GM23338 (cell line): ENCODE results near the gene FSHB. TPM values are rescaled to one million over a fixed set of nuclear protein-coding genes. Genes with fewer than 3 reads are reported as not detected.

Experiments
- ATAC-seq: fragments of 200-7000 bp; cut with Tn5 transposase; 3 replicates; pipeline ENCODE4 v1.9.1; 2020
- DNase-seq: peaks from one replicate; pipeline ENCODE4 v3.0.0-alpha.2; 2015; ENCODE audit warnings: low spot score
- H2AFZ ChIP-seq: fragments of 200-600 bp; sonication (generic); 2 replicates; pipeline ENCODE4 v1.8.0; 2016; ENCODE audit warnings: antibody characterized with exemption, mild to moderate bottlenecking, moderate library complexity
- H3F3A ChIP-seq: fragments of 200-600 bp; sonication (generic); replicated peaks from 2 replicates; pipeline ENCODE4 v1.8.0; 2017; ENCODE audit warnings: antibody characterized with exemption, mixed run types, low read depth
- H3K27ac ChIP-seq: fragments of 200-600 bp; sonication (generic); 2 replicates; pipeline ENCODE4 v1.6.1; 2016; ENCODE audit warnings: low read depth
- H3K27me3 ChIP-seq: fragments of 200-600 bp; sonication (generic); 2 replicates; pipeline ENCODE4 v1.8.0; 2016; ENCODE audit warnings: mild to moderate bottlenecking, mixed run types, moderate library complexity; ENCODE audit not compliant: insufficient read depth
- H3K36me3 ChIP-seq: fragments of 200-600 bp; sonication (generic); 2 replicates; pipeline ENCODE4 v1.8.0; 2016; ENCODE audit warnings: mild to moderate bottlenecking; ENCODE audit not compliant: insufficient read depth
- H3K4me1 ChIP-seq: fragments of 200-600 bp; sonication (generic); 2 replicates; pipeline ENCODE4 v1.8.0; 2016; ENCODE audit warnings: mild to moderate bottlenecking, moderate library complexity; ENCODE audit not compliant: insufficient read depth
- H3K4me2 ChIP-seq: fragments of 200-600 bp; sonication (generic); 2 replicates; pipeline ENCODE4 v1.7.1; 2017; ENCODE audit warnings: mixed run types
- H3K4me3 ChIP-seq: fragments of 200-600 bp; sonication (generic); 2 replicates; pipeline ENCODE4 v1.6.1; 2016; ENCODE audit warnings: mixed run types
- H3K79me2 ChIP-seq: fragments of 200-600 bp; sonication (generic); replicated peaks from 2 replicates; pipeline ENCODE4 v1.8.0; 2017; ENCODE audit warnings: mild to moderate bottlenecking; ENCODE audit not compliant: insufficient read depth
- H3K9me2 ChIP-seq: fragments of 200-600 bp; sonication (generic); 2 replicates; pipeline ENCODE4 v1.8.0; 2017; ENCODE audit not compliant: insufficient read depth
- H4K20me1 ChIP-seq: fragments of 200-600 bp; sonication (generic); replicated peaks from 2 replicates; pipeline ENCODE4 v1.8.0; 2017; ENCODE audit warnings: mild to moderate bottlenecking; ENCODE audit not compliant: insufficient read depth
- H3K27ac Mint-ChIP-seq: 2 replicates; pipeline ENCODE4 v1.8.0; 2020; ENCODE audit warnings: inconsistent platforms, mild to moderate bottlenecking, moderate library complexity, mixed read lengths
- H3K27me3 Mint-ChIP-seq: 3 replicates; pipeline ENCODE4 v1.8.0; 2022; ENCODE audit warnings: low read depth, mild to moderate bottlenecking, moderate library complexity, mixed read lengths, inconsistent platforms; ENCODE audit not compliant: insufficient read depth, poor library complexity
- H3K36me3 Mint-ChIP-seq: 3 replicates; pipeline ENCODE4 v1.8.0; 2021; ENCODE audit warnings: low read depth, mild to moderate bottlenecking, inconsistent platforms, moderate library complexity, mixed read lengths
- H3K4me1 Mint-ChIP-seq: 3 replicates; pipeline ENCODE4 v1.8.0; 2020; ENCODE audit warnings: mild to moderate bottlenecking, inconsistent platforms, mixed read lengths
- H3K4me3 Mint-ChIP-seq: 3 replicates; pipeline ENCODE4 v1.8.0; 2021; ENCODE audit warnings: moderate library complexity, mild to moderate bottlenecking, inconsistent platforms, mixed read lengths
- H3K9me3 Mint-ChIP-seq: 3 replicates; pipeline ENCODE4 v1.8.0; 2020; ENCODE audit warnings: moderate library complexity, mild to moderate bottlenecking, inconsistent platforms, mixed read lengths
- CTCF ChIP-seq, 2 experiments: fragments of 200-600 bp in 1 of 2; sonication (generic) in 1 of 2; conservative IDR thresholded peaks; 2 replicates each; pipeline versions ENCODE4 v1.5.1 to v1.6.1; 2016 to 2017; ENCODE audit warnings: antibody characterized with exemption in 2 of 2, low read depth in 2 of 2, mild to moderate bottlenecking in 2 of 2, moderate library complexity in 1 of 2
- EZH2 ChIP-seq: fragments of 200-600 bp; sonication (generic); IDR thresholded peaks from one replicate; pipeline ENCODE4 v1.8.0; 2017; ENCODE audit warnings: antibody characterized with exemption, mild to moderate bottlenecking, low read depth; ENCODE audit not compliant: unreplicated experiment
- POLR2AphosphoS5 ChIP-seq: IDR thresholded peaks from 2 replicates; pipeline ENCODE4 v1.6.1; 2016; ENCODE audit warnings: antibody characterized with exemption, low read depth
- REST ChIP-seq: IDR thresholded peaks from one replicate; pipeline ENCODE4 v1.6.1; 2018; ENCODE audit warnings: antibody characterized with exemption; ENCODE audit not compliant: unreplicated experiment
- ZNF462 ChIP-seq: fragments of 250-450 bp; sonication (Bioruptor Pico); IDR thresholded peaks from 2 replicates; pipeline ENCODE4 v1.5.0; 2020; ENCODE audit warnings: mild to moderate bottlenecking, moderate library complexity
- polyA plus RNA-seq: library from polyadenylated mRNA; unstranded; fragments of >200 nt; fragmentation: Nextera tagmentation; extraction: Ambion mirVana; gene quantifications from 2 replicates; pipeline ENCODE4 v1.2.1, GENCODE V29; 2016
- total RNA-seq: library from RNA; depleted of rRNA; stranded (reverse); fragments of >200 nt; shearing (Covaris generic); gene quantifications from 2 replicates; pipeline ENCODE4 v1.2.3, GENCODE V29; 2014
- TF ChIP-seq, protein P1 (sequence below): IDR thresholded peaks from 2 replicates; pipeline ENCODE4 v1.6.1; 2016; ENCODE audit warnings: antibody characterized with exemption

FSHB gene
- total and polyA plus RNA-seq, 2 experiments from 2014 or later, result not detected

GRCh38 chr11:30192620-30193019 lies 38.2 kb upstream of the FSHB start:
- no peak overlapping the region for H3K4me2 ChIP-seq
- no peaks in the 10 kb centered on the region for H4K20me1 ChIP-seq
- H3K4me1 ChIP-seq, result no peaks in the 10 kb centered on the region
- TF ChIP-seq ZNF462 (CRISPR knock-in tag), result no peak
- no peak for TF ChIP-seq POLR2AphosphoS5
- TF ChIP-seq, protein P1, sequence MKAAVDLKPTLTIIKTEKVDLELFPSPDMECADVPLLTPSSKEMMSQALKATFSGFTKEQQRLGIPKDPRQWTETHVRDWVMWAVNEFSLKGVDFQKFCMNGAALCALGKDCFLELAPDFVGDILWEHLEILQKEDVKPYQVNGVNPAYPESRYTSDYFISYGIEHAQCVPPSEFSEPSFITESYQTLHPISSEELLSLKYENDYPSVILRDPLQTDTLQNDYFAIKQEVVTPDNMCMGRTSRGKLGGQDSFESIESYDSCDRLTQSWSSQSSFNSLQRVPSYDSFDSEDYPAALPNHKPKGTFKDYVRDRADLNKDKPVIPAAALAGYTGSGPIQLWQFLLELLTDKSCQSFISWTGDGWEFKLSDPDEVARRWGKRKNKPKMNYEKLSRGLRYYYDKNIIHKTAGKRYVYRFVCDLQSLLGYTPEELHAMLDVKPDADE, result no peak
- TF ChIP-seq CTCF (conservative IDR thresholded peaks at IDR 0.05; ENCODE audit: low read depth in 2 of 2), result no peak
- no peak for TF ChIP-seq EZH2
- TF ChIP-seq REST, result no peak
- Mint-ChIP-seq H3K36me3 (no peaks in the 10 kb centered on the region), H3K4me1 (no peaks in the 10 kb centered on the region), H3K9me3 (peaks cover 6% of the 10 kb centered on the region; the same call in 2 of the 3 replicates), H3K27ac (no peak overlapping the region), H3K27me3 (no peaks in the 10 kb centered on the region), H3K4me3 (no peak overlapping the region)
- no peak overlapping the region for H3K27ac ChIP-seq
- no peaks in the 10 kb centered on the region for H3K36me3 ChIP-seq
- no peak for DNase-seq
- H3K27me3 ChIP-seq, result no peaks in the 10 kb centered on the region
- no peak overlapping the region for H2AFZ ChIP-seq
- H3F3A ChIP-seq, result no peaks in the 10 kb centered on the region
- no peak overlapping the region for H3K4me3 ChIP-seq
- H3K9me2 ChIP-seq, result peaks cover 8% of the 10 kb centered on the region; the same call in 1 of the 2 replicates
- ATAC-seq, result no peak
- H3K79me2 ChIP-seq, result no peaks in the 10 kb centered on the region
